GM23338 (cell line): ENCODE data around the gene FBP1. TPM values are rescaled to one million over a fixed set of nuclear protein-coding genes. Genes with fewer than 3 reads are reported as not detected.

ENCODE experiments used
- ATAC-seq: fragments of 200-7000 bp; cut with Tn5 transposase; 3 replicates; pipeline ENCODE4 v1.9.1; 2020
- DNase-seq: peaks from one replicate; pipeline ENCODE4 v3.0.0-alpha.2; 2015; ENCODE audit warnings: low spot score
- H2AFZ ChIP-seq: fragments of 200-600 bp; sonication (generic); 2 replicates; pipeline ENCODE4 v1.8.0; 2016; ENCODE audit warnings: antibody characterized with exemption, mild to moderate bottlenecking, moderate library complexity
- H3F3A ChIP-seq: fragments of 200-600 bp; sonication (generic); replicated peaks from 2 replicates; pipeline ENCODE4 v1.8.0; 2017; ENCODE audit warnings: antibody characterized with exemption, mixed run types, low read depth
- H3K27ac ChIP-seq: fragments of 200-600 bp; sonication (generic); 2 replicates; pipeline ENCODE4 v1.6.1; 2016; ENCODE audit warnings: low read depth
- H3K27me3 ChIP-seq: fragments of 200-600 bp; sonication (generic); 2 replicates; pipeline ENCODE4 v1.8.0; 2016; ENCODE audit warnings: mild to moderate bottlenecking, mixed run types, moderate library complexity; ENCODE audit not compliant: insufficient read depth
- H3K36me3 ChIP-seq: fragments of 200-600 bp; sonication (generic); 2 replicates; pipeline ENCODE4 v1.8.0; 2016; ENCODE audit warnings: mild to moderate bottlenecking; ENCODE audit not compliant: insufficient read depth
- H3K4me1 ChIP-seq: fragments of 200-600 bp; sonication (generic); 2 replicates; pipeline ENCODE4 v1.8.0; 2016; ENCODE audit warnings: mild to moderate bottlenecking, moderate library complexity; ENCODE audit not compliant: insufficient read depth
- H3K4me2 ChIP-seq: fragments of 200-600 bp; sonication (generic); 2 replicates; pipeline ENCODE4 v1.7.1; 2017; ENCODE audit warnings: mixed run types
- H3K4me3 ChIP-seq: fragments of 200-600 bp; sonication (generic); 2 replicates; pipeline ENCODE4 v1.6.1; 2016; ENCODE audit warnings: mixed run types
- H3K79me2 ChIP-seq: fragments of 200-600 bp; sonication (generic); replicated peaks from 2 replicates; pipeline ENCODE4 v1.8.0; 2017; ENCODE audit warnings: mild to moderate bottlenecking; ENCODE audit not compliant: insufficient read depth
- H3K9me2 ChIP-seq: fragments of 200-600 bp; sonication (generic); 2 replicates; pipeline ENCODE4 v1.8.0; 2017; ENCODE audit not compliant: insufficient read depth
- H4K20me1 ChIP-seq: fragments of 200-600 bp; sonication (generic); replicated peaks from 2 replicates; pipeline ENCODE4 v1.8.0; 2017; ENCODE audit warnings: mild to moderate bottlenecking; ENCODE audit not compliant: insufficient read depth
- H3K27ac Mint-ChIP-seq: 2 replicates; pipeline ENCODE4 v1.8.0; 2020; ENCODE audit warnings: inconsistent platforms, mild to moderate bottlenecking, moderate library complexity, mixed read lengths
- H3K27me3 Mint-ChIP-seq: 3 replicates; pipeline ENCODE4 v1.8.0; 2022; ENCODE audit warnings: low read depth, mild to moderate bottlenecking, moderate library complexity, mixed read lengths, inconsistent platforms; ENCODE audit not compliant: insufficient read depth, poor library complexity
- H3K36me3 Mint-ChIP-seq: 3 replicates; pipeline ENCODE4 v1.8.0; 2021; ENCODE audit warnings: low read depth, mild to moderate bottlenecking, inconsistent platforms, moderate library complexity, mixed read lengths
- H3K4me1 Mint-ChIP-seq: 3 replicates; pipeline ENCODE4 v1.8.0; 2020; ENCODE audit warnings: mild to moderate bottlenecking, inconsistent platforms, mixed read lengths
- H3K4me3 Mint-ChIP-seq: 3 replicates; pipeline ENCODE4 v1.8.0; 2021; ENCODE audit warnings: moderate library complexity, mild to moderate bottlenecking, inconsistent platforms, mixed read lengths
- H3K9me3 Mint-ChIP-seq: 3 replicates; pipeline ENCODE4 v1.8.0; 2020; ENCODE audit warnings: moderate library complexity, mild to moderate bottlenecking, inconsistent platforms, mixed read lengths
- CREB1 ChIP-seq: fragments of 250-450 bp; sonication (Bioruptor Pico); IDR thresholded peaks from 2 replicates; pipeline ENCODE4 v1.5.0; 2020; ENCODE audit warnings: low read depth, mild to moderate bottlenecking, moderate library complexity
- NANOG ChIP-seq: IDR thresholded peaks from 2 replicates; pipeline ENCODE4 v1.6.1; 2016; ENCODE audit warnings: antibody characterized with exemption, borderline replicate concordance
- STAT1 ChIP-seq: IDR thresholded peaks from one replicate; pipeline ENCODE4 v1.6.1; 2016; ENCODE audit warnings: antibody characterized with exemption; ENCODE audit not compliant: unreplicated experiment
- polyA plus RNA-seq: library from polyadenylated mRNA; unstranded; fragments of >200 nt; fragmentation: Nextera tagmentation; extraction: Ambion mirVana; gene quantifications from 2 replicates; pipeline ENCODE4 v1.2.1, GENCODE V29; 2016
- total RNA-seq: library from RNA; depleted of rRNA; stranded (reverse); fragments of >200 nt; shearing (Covaris generic); gene quantifications from 2 replicates; pipeline ENCODE4 v1.2.3, GENCODE V29; 2014
- TF ChIP-seq, protein P1 (sequence below): IDR thresholded peaks from 2 replicates; pipeline ENCODE4 v1.6.1; 2016; ENCODE audit warnings: antibody characterized with exemption
- TF ChIP-seq, protein P2 (sequence below), 2 experiments: fragments of 200-600 bp in 1 of 2; sonication (generic) in 1 of 2; conservative IDR thresholded peaks; 2 replicates each; pipeline versions ENCODE4 v1.5.1 to v1.6.1; 2016 to 2017; ENCODE audit warnings: antibody characterized with exemption in 2 of 2, low read depth in 2 of 2, mild to moderate bottlenecking in 2 of 2, moderate library complexity in 1 of 2
- TF ChIP-seq, protein P3 (sequence below): IDR thresholded peaks from one replicate; pipeline ENCODE4 v1.6.1; 2018; ENCODE audit warnings: antibody characterized with exemption; ENCODE audit not compliant: unreplicated experiment
- TF ChIP-seq, protein P4 (sequence below): fragments of 250-450 bp; sonication (Bioruptor Pico); IDR thresholded peaks from 2 replicates; pipeline ENCODE4 v1.5.0; 2020; ENCODE audit warnings: mild to moderate bottlenecking, moderate library complexity

Gene FBP1
- total and polyA plus RNA-seq, 2 experiments from 2014 or later = 3.0 to 3.3 TPM

DNA sequence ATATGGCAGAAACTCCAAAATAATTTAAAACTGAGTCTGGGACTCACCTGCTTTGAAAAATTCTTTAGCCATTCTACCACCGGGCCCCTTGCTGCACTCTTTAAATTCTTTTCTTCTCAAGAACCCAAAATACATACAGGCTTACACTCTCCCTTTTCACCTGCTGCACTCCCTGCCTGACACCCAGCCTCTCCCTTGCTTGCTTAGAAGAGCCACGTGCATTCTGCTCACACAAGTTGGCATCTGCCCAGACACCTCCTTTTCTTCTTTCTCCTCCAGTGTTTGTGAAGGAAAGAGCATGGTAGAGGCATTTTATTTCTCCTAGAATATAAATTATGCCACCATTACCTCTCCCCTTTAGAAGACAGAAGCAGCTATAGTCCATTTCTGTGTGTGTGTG, 48.1 kb upstream of the FBP1 start (continued):
- TF ChIP-seq, protein P1, sequence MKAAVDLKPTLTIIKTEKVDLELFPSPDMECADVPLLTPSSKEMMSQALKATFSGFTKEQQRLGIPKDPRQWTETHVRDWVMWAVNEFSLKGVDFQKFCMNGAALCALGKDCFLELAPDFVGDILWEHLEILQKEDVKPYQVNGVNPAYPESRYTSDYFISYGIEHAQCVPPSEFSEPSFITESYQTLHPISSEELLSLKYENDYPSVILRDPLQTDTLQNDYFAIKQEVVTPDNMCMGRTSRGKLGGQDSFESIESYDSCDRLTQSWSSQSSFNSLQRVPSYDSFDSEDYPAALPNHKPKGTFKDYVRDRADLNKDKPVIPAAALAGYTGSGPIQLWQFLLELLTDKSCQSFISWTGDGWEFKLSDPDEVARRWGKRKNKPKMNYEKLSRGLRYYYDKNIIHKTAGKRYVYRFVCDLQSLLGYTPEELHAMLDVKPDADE = no peak
- TF ChIP-seq STAT1 (no peak), NANOG (no peak)
- TF ChIP-seq, protein P2, sequence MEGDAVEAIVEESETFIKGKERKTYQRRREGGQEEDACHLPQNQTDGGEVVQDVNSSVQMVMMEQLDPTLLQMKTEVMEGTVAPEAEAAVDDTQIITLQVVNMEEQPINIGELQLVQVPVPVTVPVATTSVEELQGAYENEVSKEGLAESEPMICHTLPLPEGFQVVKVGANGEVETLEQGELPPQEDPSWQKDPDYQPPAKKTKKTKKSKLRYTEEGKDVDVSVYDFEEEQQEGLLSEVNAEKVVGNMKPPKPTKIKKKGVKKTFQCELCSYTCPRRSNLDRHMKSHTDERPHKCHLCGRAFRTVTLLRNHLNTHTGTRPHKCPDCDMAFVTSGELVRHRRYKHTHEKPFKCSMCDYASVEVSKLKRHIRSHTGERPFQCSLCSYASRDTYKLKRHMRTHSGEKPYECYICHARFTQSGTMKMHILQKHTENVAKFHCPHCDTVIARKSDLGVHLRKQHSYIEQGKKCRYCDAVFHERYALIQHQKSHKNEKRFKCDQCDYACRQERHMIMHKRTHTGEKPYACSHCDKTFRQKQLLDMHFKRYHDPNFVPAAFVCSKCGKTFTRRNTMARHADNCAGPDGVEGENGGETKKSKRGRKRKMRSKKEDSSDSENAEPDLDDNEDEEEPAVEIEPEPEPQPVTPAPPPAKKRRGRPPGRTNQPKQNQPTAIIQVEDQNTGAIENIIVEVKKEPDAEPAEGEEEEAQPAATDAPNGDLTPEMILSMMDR (conservative IDR thresholded peaks at IDR 0.05; ENCODE audit: low read depth in 2 of 2) = no peak

DNA sequence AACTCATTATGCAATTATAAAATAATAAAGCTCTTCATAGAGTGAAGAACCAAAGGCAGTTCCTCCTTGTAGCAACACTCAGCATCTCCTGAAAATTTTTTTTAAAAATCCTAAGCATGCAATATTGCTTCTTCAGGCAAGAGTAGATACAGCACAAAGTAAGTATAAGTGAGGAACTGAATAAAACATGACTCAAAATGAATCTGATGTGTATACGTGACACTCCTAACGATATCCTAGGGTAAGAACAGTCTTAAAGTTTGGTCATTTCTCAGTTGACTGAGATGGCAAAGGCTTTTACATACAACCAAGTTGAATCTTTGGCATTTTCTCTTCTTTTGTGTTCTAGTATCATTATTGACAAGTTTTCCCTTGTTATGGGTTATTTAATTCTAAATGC, 46.0 kb upstream of the FBP1 start:
- no peak overlapping the region for H3K27ac ChIP-seq
- H3K79me2 ChIP-seq = no peaks in the 10 kb centered on the region
- Mint-ChIP-seq H3K4me1 (0 out of 3 replicates have a peak, but pooled peaks cover 2% of the 10 kb centered on the region), H3K36me3 (no peaks in the 10 kb centered on the region), H3K27me3 (peaks cover under 1% of the 10 kb centered on the region), H3K27ac (no peak overlapping the region), H3K4me3 (no peak overlapping the region), H3K9me3 (no peaks in the 10 kb centered on the region; the same call in 2 of the 3 replicates)
- no peak overlapping the region for H3K4me3 ChIP-seq
- no peak for ATAC-seq
- no peak for DNase-seq
- no peaks in the 10 kb centered on the region for H3K4me1 ChIP-seq
- no peaks in the 10 kb centered on the region for H3K27me3 ChIP-seq
- no peaks in the 10 kb centered on the region for H3K36me3 ChIP-seq
- no peaks in the 10 kb centered on the region for H4K20me1 ChIP-seq
- no peaks in the 10 kb centered on the region for H3F3A ChIP-seq
- no peak overlapping the region for H3K4me2 ChIP-seq
- H3K9me2 ChIP-seq = no peaks in the 10 kb centered on the region
- H2AFZ ChIP-seq = no peak overlapping the region
- TF ChIP-seq, protein P3, sequence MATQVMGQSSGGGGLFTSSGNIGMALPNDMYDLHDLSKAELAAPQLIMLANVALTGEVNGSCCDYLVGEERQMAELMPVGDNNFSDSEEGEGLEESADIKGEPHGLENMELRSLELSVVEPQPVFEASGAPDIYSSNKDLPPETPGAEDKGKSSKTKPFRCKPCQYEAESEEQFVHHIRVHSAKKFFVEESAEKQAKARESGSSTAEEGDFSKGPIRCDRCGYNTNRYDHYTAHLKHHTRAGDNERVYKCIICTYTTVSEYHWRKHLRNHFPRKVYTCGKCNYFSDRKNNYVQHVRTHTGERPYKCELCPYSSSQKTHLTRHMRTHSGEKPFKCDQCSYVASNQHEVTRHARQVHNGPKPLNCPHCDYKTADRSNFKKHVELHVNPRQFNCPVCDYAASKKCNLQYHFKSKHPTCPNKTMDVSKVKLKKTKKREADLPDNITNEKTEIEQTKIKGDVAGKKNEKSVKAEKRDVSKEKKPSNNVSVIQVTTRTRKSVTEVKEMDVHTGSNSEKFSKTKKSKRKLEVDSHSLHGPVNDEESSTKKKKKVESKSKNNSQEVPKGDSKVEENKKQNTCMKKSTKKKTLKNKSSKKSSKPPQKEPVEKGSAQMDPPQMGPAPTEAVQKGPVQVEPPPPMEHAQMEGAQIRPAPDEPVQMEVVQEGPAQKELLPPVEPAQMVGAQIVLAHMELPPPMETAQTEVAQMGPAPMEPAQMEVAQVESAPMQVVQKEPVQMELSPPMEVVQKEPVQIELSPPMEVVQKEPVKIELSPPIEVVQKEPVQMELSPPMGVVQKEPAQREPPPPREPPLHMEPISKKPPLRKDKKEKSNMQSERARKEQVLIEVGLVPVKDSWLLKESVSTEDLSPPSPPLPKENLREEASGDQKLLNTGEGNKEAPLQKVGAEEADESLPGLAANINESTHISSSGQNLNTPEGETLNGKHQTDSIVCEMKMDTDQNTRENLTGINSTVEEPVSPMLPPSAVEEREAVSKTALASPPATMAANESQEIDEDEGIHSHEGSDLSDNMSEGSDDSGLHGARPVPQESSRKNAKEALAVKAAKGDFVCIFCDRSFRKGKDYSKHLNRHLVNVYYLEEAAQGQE = no peak
- TF ChIP-seq CREB1 (CRISPR knock-in tag) (no peak), NANOG (no peak), STAT1 (no peak)
- TF ChIP-seq, protein P1 = no peak
- TF ChIP-seq, protein P2 (conservative IDR thresholded peaks at IDR 0.05; ENCODE audit: low read depth in 2 of 2) = no peak
- TF ChIP-seq, protein P4, sequence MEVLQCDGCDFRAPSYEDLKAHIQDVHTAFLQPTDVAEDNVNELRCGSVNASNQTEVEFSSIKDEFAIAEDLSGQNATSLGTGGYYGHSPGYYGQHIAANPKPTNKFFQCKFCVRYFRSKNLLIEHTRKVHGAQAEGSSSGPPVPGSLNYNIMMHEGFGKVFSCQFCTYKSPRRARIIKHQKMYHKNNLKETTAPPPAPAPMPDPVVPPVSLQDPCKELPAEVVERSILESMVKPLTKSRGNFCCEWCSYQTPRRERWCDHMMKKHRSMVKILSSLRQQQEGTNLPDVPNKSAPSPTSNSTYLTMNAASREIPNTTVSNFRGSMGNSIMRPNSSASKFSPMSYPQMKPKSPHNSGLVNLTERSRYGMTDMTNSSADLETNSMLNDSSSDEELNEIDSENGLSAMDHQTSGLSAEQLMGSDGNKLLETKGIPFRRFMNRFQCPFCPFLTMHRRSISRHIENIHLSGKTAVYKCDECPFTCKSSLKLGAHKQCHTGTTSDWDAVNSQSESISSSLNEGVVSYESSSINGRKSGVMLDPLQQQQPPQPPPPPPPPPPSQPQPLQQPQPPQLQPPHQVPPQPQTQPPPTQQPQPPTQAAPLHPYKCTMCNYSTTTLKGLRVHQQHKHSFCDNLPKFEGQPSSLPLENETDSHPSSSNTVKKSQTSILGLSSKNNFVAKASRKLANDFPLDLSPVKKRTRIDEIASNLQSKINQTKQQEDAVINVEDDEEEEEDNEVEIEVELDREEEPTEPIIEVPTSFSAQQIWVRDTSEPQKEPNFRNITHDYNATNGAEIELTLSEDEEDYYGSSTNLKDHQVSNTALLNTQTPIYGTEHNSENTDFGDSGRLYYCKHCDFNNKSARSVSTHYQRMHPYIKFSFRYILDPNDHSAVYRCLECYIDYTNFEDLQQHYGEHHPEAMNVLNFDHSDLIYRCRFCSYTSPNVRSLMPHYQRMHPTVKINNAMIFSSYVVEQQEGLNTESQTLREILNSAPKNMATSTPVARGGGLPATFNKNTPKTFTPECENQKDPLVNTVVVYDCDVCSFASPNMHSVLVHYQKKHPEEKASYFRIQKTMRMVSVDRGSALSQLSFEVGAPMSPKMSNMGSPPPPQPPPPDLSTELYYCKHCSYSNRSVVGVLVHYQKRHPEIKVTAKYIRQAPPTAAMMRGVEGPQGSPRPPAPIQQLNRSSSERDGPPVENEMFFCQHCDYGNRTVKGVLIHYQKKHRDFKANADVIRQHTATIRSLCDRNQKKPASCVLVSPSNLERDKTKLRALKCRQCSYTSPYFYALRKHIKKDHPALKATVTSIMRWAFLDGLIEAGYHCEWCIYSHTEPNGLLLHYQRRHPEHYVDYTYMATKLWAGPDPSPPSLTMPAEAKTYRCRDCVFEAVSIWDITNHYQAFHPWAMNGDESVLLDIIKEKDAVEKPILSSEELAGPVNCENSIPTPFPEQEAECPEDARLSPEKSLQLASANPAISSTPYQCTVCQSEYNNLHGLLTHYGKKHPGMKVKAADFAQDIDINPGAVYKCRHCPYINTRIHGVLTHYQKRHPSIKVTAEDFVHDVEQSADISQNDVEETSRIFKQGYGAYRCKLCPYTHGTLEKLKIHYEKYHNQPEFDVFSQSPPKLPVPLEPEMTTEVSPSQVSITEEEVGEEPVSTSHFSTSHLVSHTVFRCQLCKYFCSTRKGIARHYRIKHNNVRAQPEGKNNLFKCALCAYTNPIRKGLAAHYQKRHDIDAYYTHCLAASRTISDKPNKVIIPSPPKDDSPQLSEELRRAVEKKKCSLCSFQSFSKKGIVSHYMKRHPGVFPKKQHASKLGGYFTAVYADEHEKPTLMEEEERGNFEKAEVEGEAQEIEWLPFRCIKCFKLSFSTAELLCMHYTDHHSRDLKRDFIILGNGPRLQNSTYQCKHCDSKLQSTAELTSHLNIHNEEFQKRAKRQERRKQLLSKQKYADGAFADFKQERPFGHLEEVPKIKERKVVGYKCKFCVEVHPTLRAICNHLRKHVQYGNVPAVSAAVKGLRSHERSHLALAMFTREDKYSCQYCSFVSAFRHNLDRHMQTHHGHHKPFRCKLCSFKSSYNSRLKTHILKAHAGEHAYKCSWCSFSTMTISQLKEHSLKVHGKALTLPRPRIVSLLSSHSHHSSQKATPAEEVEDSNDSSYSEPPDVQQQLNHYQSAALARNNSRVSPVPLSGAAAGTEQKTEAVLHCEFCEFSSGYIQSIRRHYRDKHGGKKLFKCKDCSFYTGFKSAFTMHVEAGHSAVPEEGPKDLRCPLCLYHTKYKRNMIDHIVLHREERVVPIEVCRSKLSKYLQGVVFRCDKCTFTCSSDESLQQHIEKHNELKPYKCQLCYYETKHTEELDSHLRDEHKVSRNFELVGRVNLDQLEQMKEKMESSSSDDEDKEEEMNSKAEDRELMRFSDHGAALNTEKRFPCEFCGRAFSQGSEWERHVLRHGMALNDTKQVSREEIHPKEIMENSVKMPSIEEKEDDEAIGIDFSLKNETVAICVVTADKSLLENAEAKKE (CRISPR knock-in tag) = no peak
